Ovary (tissue), 9 donors: ENCODE data around the gene PRRC1. TPM values are rescaled to one million over a fixed set of nuclear protein-coding genes. Genes with fewer than 3 reads are reported as not detected.
A peak's percentile ranks its signal among the peaks of the same experiment; 100 is the strongest.

Source experiments
- DNase-seq, 5 donors: peaks; one replicate each; pipeline ENCODE4 v3.0.0-alpha.2; 2019 to 2020
- H3K27ac ChIP-seq, 2 donors: fragments of 200-600 bp; one replicate each; pipeline versions ENCODE4 v1.5.1 to v1.8.0; 2019 to 2022
- H3K27me3 ChIP-seq: fragments of 200-600 bp; one replicate; pipeline ENCODE4 v1.8.0; 2022
- H3K36me3 ChIP-seq: fragments of 200-600 bp; sonication (generic); one replicate; pipeline ENCODE4 v1.5.1; 2019
- H3K4me1 ChIP-seq: one replicate; pipeline ENCODE4 v1.8.1; 2013; ENCODE audit warnings: mild to moderate bottlenecking, moderate library complexity; ENCODE audit not compliant: insufficient read depth
- H3K4me3 ChIP-seq: fragments of 200-600 bp; sonication (generic); one replicate; pipeline ENCODE4 v1.5.1; 2017
- H3K9me3 ChIP-seq, 2 donors: fragments of 200-600 bp in 1 of 2; sonication (generic) in 1 of 2; one replicate each; pipeline versions ENCODE4 v1.5.1 to v1.8.1; 2013 to 2019; ENCODE audit warnings: mild to moderate bottlenecking in 1 of 2, moderate library complexity in 1 of 2
- CTCF ChIP-seq, 3 donors: fragments of 450-650 bp in 2 of 3; fragments of 200-600 bp in 1 of 3; IDR thresholded peaks; one replicate each; pipeline versions ENCODE4 v1.5.1 to v1.8.0; 2016 to 2022; ENCODE audit warnings: antibody characterized with exemption in 3 of 3, mild to moderate bottlenecking in 1 of 3
- EP300 ChIP-seq: sonication (generic); formaldehyde crosslinking; IDR thresholded peaks from one replicate; pipeline ENCODE4 v1.6.1; 2017; ENCODE audit warnings: antibody characterized with exemption
- POLR2A ChIP-seq: fragments of 450-650 bp; IDR thresholded peaks from one replicate; pipeline ENCODE4 v1.6.1; 2017; ENCODE audit warnings: antibody characterized with exemption, mild to moderate bottlenecking, moderate library complexity
- WGBS, 3 donors: extraction: QIAGEN DNeasy Blood & Tissue Kit in 1 of 3; methylation state at CpG; one replicate each; pipeline versions ENCODE4 v1.1.5 to v1.1.7; 2013 to 2017; 5-methylcytosine and 5-hydroxymethylcytosine counted together
- intact Hi-C, 4 donors: fragments of 100-400 bp; cut with DNase I; formaldehyde crosslinking; loops; one replicate each; pipeline versions ENCODE4 v1.11.0 to v1.15.1; 2022 to 2023
- polyA plus RNA-seq, 2 donors: library from polyadenylated mRNA; stranded (reverse); fragments of 200-250 nt in 1 of 2; fragments of 350-450 nt in 1 of 2; fragmentation: Illumina TruSeq in 1 of 2; extraction: RNeasy Lipid Tissue Mini Kit (QIAGEN cat#74804) in 1 of 2; gene quantifications; one replicate each; pipeline ENCODE4 v1.2.3, GENCODE V29; 2013 to 2014
- total RNA-seq, 7 donors: library from RNA; depleted of rRNA in 2 of 7; stranded (reverse); fragments of >200 nt in 2 of 7; fragmentation: NEBNext Ultra II Directional in 3 of 7; extraction: Animal tissue kit (Norgen Biotek cat#: 25700) in 3 of 7; gene quantifications; one replicate each; pipeline versions ENCODE4 v1.1.0 to v1.2.4, GENCODE V29; 2016 to 2023
- donor health status: DM: no; HTN: no; CAD: no; lungs with moderate emphysema.
- donor health status: DM: no; HTN: no; CAD: no.
- donor health status: Bipolar disorder and iron deficiency.
- donor health status: DM: yes; HTN: yes; CAD: no.
- donor health status: DM: no; HTN: no; CAD: no.
- donor health status: DM: yes; HTN: yes; CAD: no.

The PRRC1 gene
- total and polyA plus RNA-seq, 9 donors, result 19.0 to 59.0 (median 46.1) TPM

GRCh38 chr5:127517110-127517479 lies 345 bp upstream of the PRRC1 start:
- Histone ChIP-seq H3K27me3 (no peaks in the 10 kb centered on the region), H3K4me3 (peak overlapping the region; percentile 73), H3K9me3 (no peaks in the 10 kb centered on the region), H3K36me3 (no peaks in the 10 kb centered on the region), H3K4me1 (peaks cover 7% of the 10 kb centered on the region), H3K27ac (peak overlapping the region in 1 of 2 donors; percentile 43)
- intact Hi-C loops, result no loop called here
- TF ChIP-seq EP300, result no peak
- no peak for TF ChIP-seq CTCF (IDR thresholded peaks at IDR 0.05)
- TF ChIP-seq POLR2A, result no peak
- no peak for DNase-seq
- WGBS, 3 donors, result 4 to 7% (median 4%) methylated on average over 9 of the region's 9 CpGs

- TF ChIP-seq EP300 (no peak), CTCF (IDR thresholded peaks at IDR 0.05) (no peak), POLR2A (no peak)
- H3K27me3 ChIP-seq, result no peaks in the 10 kb centered on the region
- no peak overlapping the region for H3K27ac ChIP-seq
- H3K4me1 ChIP-seq, result peaks cover 8% of the 10 kb centered on the region
- DNase-seq, result no peak
- no peaks in the 10 kb centered on the region for H3K36me3 ChIP-seq
- intact Hi-C loops, result no loop called here
- peak overlapping the region; percentile 73 for H3K4me3 ChIP-seq
- 1 to 3% (median 1%) methylated on average over 10 of the region's 10 CpGs for WGBS, 3 donors
- no peaks in the 10 kb centered on the region for H3K9me3 ChIP-seq
These were observed 830 bp downstream of the PRRC1 start for GRCh38 chr5:127518319-127518621.

- peaks cover 8% of the 10 kb centered on the region for H3K4me1 ChIP-seq
- no peak overlapping the region for H3K27ac ChIP-seq
- intact Hi-C loops, result no loop called here
- WGBS, 3 donors, result 72 to 81% (median 75%) methylated on average over 4 of the region's 4 CpGs
- DNase-seq, result no peak
- H3K4me3 ChIP-seq, result no peak overlapping the region
- TF ChIP-seq CTCF (IDR thresholded peaks at IDR 0.05) (no peak), POLR2A (no peak), EP300 (no peak)
- H3K9me3 ChIP-seq, result no peaks in the 10 kb centered on the region
- H3K27me3 ChIP-seq, result no peaks in the 10 kb centered on the region
- H3K36me3 ChIP-seq, result no peaks in the 10 kb centered on the region
These were observed 2.1 kb downstream of the PRRC1 start for GRCh38 chr5:127519527-127519926.

GRCh38 chr5:127521138-127521770 lies 3.8 kb downstream of the PRRC1 start:
- 95 to 100% (median 98%) methylated on average over 6 of the region's 6 CpGs for WGBS, 3 donors
- Histone ChIP-seq H3K4me3 (no peak overlapping the region), H3K27me3 (no peaks in the 10 kb centered on the region), H3K27ac (no peak overlapping the region), H3K4me1 (peaks cover 8% of the 10 kb centered on the region), H3K9me3 (no peaks in the 10 kb centered on the region), H3K36me3 (no peaks in the 10 kb centered on the region)
- TF ChIP-seq POLR2A (no peak), CTCF (IDR thresholded peaks at IDR 0.05) (no peak), EP300 (no peak)
- intact Hi-C loops, result no loop called here
- no peak for DNase-seq
